ENCODE measurements around the gene DAZAP2. TPM values are rescaled to one million over a fixed set of nuclear protein-coding genes. Genes with fewer than 3 reads are reported as not detected.

DAZAP2 gene
- total RNA-seq, 2 experiments from 2014 or later: 292 to 310 TPM

GRCh38 chr12:51202718-51203117 lies 35.9 kb upstream of the DAZAP2 start:
- H3K4me3 ChIP-seq (ENCODE audit: low read length): no peak overlapping the region
- ATAC-seq (ENCODE audit: poor library complexity): peak; percentile 84
- no peaks in the 10 kb centered on the region for H3K27me3 ChIP-seq (ENCODE audit: control insufficient read depth in 1 of 2, insufficient read depth in 2 of 2, low read length in 2 of 2)
- no peaks in the 10 kb centered on the region for H3K9me3 ChIP-seq (ENCODE audit: control insufficient read depth in 1 of 2, insufficient read depth in 1 of 2, low read length in 2 of 2)
- peaks cover 14% of the 10 kb centered on the region for H3K4me1 ChIP-seq (ENCODE audit: insufficient read depth, low read length)
- no peak for TF ChIP-seq CTCF (IDR thresholded peaks at IDR 0.05)
- ChIA-PET POLR2A (interaction anchor here (2.8 kb wide), 1 partner anchor 15 kb away, joined by 20 read pairs; the partner anchor contains the start of gene POU6F1), CTCF (no interaction called here)
- H3K36me3 ChIP-seq (ENCODE audit: insufficient read depth, low read length): peaks cover 6% of the 10 kb centered on the region
- Mint-ChIP-seq H3K4me3 (peak overlapping the region; percentile 48), H3K4me1 (ENCODE audit: low read depth) (peaks cover 23% of the 10 kb centered on the region), H3K36me3 (ENCODE audit: low read depth) (peaks cover 14% of the 10 kb centered on the region), H3K27me3 (no peaks in the 10 kb centered on the region), H3K27ac (peak overlapping the region; percentile 81), H3K9me3 (no peaks in the 10 kb centered on the region)
- intact Hi-C loops (cut with DNase I, micrococcal nuclease): no loop called here
- peak in 4 of 14 experiments; percentile 24 to 46 (median 37) for DNase-seq
- peak overlapping the region in 1 of 2 donors; percentile 46 for H3K27ac ChIP-seq (ENCODE audit: low read depth in 1 of 2, low read length in 2 of 2)

GRCh38 chr12:51205350-51205749 lies 33.3 kb upstream of the DAZAP2 start:
- Histone ChIP-seq H3K4me3 (ENCODE audit: low read length) (no peak overlapping the region), H3K36me3 (ENCODE audit: insufficient read depth, low read length) (peaks cover 3% of the 10 kb centered on the region), H3K27me3 (ENCODE audit: control insufficient read depth in 1 of 2, insufficient read depth in 2 of 2, low read length in 2 of 2) (no peaks in the 10 kb centered on the region), H3K27ac (ENCODE audit: low read depth in 1 of 2, low read length in 2 of 2) (no peak overlapping the region), H3K4me1 (ENCODE audit: insufficient read depth, low read length) (peaks cover 14% of the 10 kb centered on the region), H3K9me3 (ENCODE audit: control insufficient read depth in 1 of 2, insufficient read depth in 1 of 2, low read length in 2 of 2) (no peaks in the 10 kb centered on the region)
- POLR2A ChIA-PET: interaction anchor here (2.8 kb wide), 1 partner anchor 13 kb away, joined by 20 read pairs; the partner anchor contains the start of gene POU6F1
- H3K9me3 Mint-ChIP-seq: no peaks in the 10 kb centered on the region
- no peak for TF ChIP-seq CTCF (IDR thresholded peaks at IDR 0.05)
- H3K4me3 Mint-ChIP-seq: no peak overlapping the region
- ATAC-seq (ENCODE audit: poor library complexity) (no peak), DNase-seq (no peak)
- intact Hi-C loops (cut with DNase I, micrococcal nuclease): no loop called here
- no peaks in the 10 kb centered on the region for H3K27me3 Mint-ChIP-seq
- peaks cover 27% of the 10 kb centered on the region for H3K4me1 Mint-ChIP-seq (ENCODE audit: low read depth)
- peaks cover 27% of the 10 kb centered on the region for H3K36me3 Mint-ChIP-seq (ENCODE audit: low read depth)
- H3K27ac Mint-ChIP-seq: no peak overlapping the region
- CTCF ChIA-PET: no interaction called here

GRCh38 chr12:51208016-51208660 lies 30.5 kb upstream of the DAZAP2 start:
- H3K36me3 ChIP-seq (ENCODE audit: insufficient read depth, low read length): peaks cover 9% of the 10 kb centered on the region
- no peak overlapping the region for H3K4me3 ChIP-seq (ENCODE audit: low read length)
- no peak for DNase-seq
- no peak for TF ChIP-seq CTCF (IDR thresholded peaks at IDR 0.05)
- Mint-ChIP-seq H3K4me3 (no peak overlapping the region), H3K9me3 (no peaks in the 10 kb centered on the region), H3K36me3 (ENCODE audit: low read depth) (peaks cover 28% of the 10 kb centered on the region), H3K4me1 (ENCODE audit: low read depth) (peaks cover 11% of the 10 kb centered on the region), H3K27ac (no peak overlapping the region), H3K27me3 (no peaks in the 10 kb centered on the region)
- peaks cover 8% of the 10 kb centered on the region for H3K4me1 ChIP-seq (ENCODE audit: insufficient read depth, low read length)
- ChIA-PET POLR2A (no interaction called here), CTCF (no interaction called here)
- no peaks in the 10 kb centered on the region for H3K27me3 ChIP-seq (ENCODE audit: control insufficient read depth in 1 of 2, insufficient read depth in 2 of 2, low read length in 2 of 2)
- no peak for ATAC-seq (ENCODE audit: poor library complexity)
- no peak overlapping the region for H3K27ac ChIP-seq (ENCODE audit: low read depth in 1 of 2, low read length in 2 of 2)
- intact Hi-C loops (cut with DNase I, micrococcal nuclease): no loop called here
- H3K9me3 ChIP-seq (ENCODE audit: control insufficient read depth in 1 of 2, insufficient read depth in 1 of 2, low read length in 2 of 2): no peaks in the 10 kb centered on the region
